Measurements from ENCODE around the gene FAM76A.
"Not testable (repeated sequence)": the region's sequence is repeated elsewhere in the genome, so short reads cannot be mapped to it uniquely, and the experiment has no call there.

Gene FAM76A

GRCh38 chr1:27785781-27786455 lies 60.2 kb downstream of the FAM76A start:
- Histone ChIP-seq H4K5ac (ENCODE audit: low read length) (no peak overlapping the region), H3K79me1 (ENCODE audit: low read length) (no peaks in the 10 kb centered on the region), H4K8ac (ENCODE audit: low read depth, low read length) (no peak overlapping the region), H3K27me3 (ENCODE audit: insufficient read depth, low read length, poor library complexity) (no peaks in the 10 kb centered on the region), H3K56ac (ENCODE audit: low read length) (no peak overlapping the region), H3K79me2 (ENCODE audit: control insufficient read depth, insufficient read depth, low read length) (no peaks in the 10 kb centered on the region), H3K18ac (ENCODE audit: low read length) (no peak overlapping the region), H2AK5ac (ENCODE audit: low read length) (no peak overlapping the region), H3K9ac (ENCODE audit: low read length) (no peak overlapping the region), H3K4me1 (ENCODE audit: control insufficient read depth, low read depth, low read length) (no peaks in the 10 kb centered on the region), H3K23ac (ENCODE audit: low read length) (no peak overlapping the region), H3K4me2 (ENCODE audit: low read length) (no peak overlapping the region), H3K4me3 (ENCODE audit: low read length) (no peak overlapping the region), H2BK120ac (ENCODE audit: low read depth, low read length) (no peak overlapping the region), H3K4ac (ENCODE audit: low read depth, low read length) (no peak overlapping the region), H3K27ac (ENCODE audit: low read depth, low read length) (no peak overlapping the region), H3K36me3 (ENCODE audit: control insufficient read depth, insufficient read depth, low read length) (no peaks in the 10 kb centered on the region), H2BK5ac (ENCODE audit: low read length) (no peak overlapping the region), H2BK15ac (replicated peaks; ENCODE audit: low read depth) (no peak overlapping the region)
- DNase-seq, result peak; percentile 71

GRCh38 chr1:27787895-27788294 lies 62.1 kb downstream of the FAM76A start:
- no peak overlapping the region for H3K4me3 ChIP-seq (ENCODE audit: low read length)
- H3K36me3 ChIP-seq (ENCODE audit: control insufficient read depth, insufficient read depth, low read length), result no peaks in the 10 kb centered on the region
- H3K4me2 ChIP-seq (ENCODE audit: low read length), result no peak overlapping the region
- no peak overlapping the region for H3K56ac ChIP-seq (ENCODE audit: low read length)
- H3K18ac ChIP-seq (ENCODE audit: low read length), result no peak overlapping the region
- no peaks in the 10 kb centered on the region for H3K4me1 ChIP-seq (ENCODE audit: control insufficient read depth, low read depth, low read length)
- no peak for DNase-seq
- H3K27me3 ChIP-seq (ENCODE audit: insufficient read depth, low read length, poor library complexity), result no peaks in the 10 kb centered on the region
- no peak overlapping the region for H4K5ac ChIP-seq (ENCODE audit: low read length)
- no peaks in the 10 kb centered on the region for H3K79me1 ChIP-seq (ENCODE audit: low read length)
- H3K23ac ChIP-seq (ENCODE audit: low read length), result no peak overlapping the region
- H3K4ac ChIP-seq (ENCODE audit: low read depth, low read length), result no peak overlapping the region
- no peaks in the 10 kb centered on the region for H3K79me2 ChIP-seq (ENCODE audit: control insufficient read depth, insufficient read depth, low read length)
- no peak overlapping the region for H4K8ac ChIP-seq (ENCODE audit: low read depth, low read length)
- H2BK5ac ChIP-seq (ENCODE audit: low read length), result no peak overlapping the region
- no peak overlapping the region for H2BK15ac ChIP-seq (replicated peaks; ENCODE audit: low read depth)
- no peak overlapping the region for H2BK120ac ChIP-seq (ENCODE audit: low read depth, low read length)
- H3K27ac ChIP-seq (ENCODE audit: low read depth, low read length), result no peak overlapping the region
- H3K9ac ChIP-seq (ENCODE audit: low read length), result no peak overlapping the region
- no peak overlapping the region for H2AK5ac ChIP-seq (ENCODE audit: low read length)

DNA sequence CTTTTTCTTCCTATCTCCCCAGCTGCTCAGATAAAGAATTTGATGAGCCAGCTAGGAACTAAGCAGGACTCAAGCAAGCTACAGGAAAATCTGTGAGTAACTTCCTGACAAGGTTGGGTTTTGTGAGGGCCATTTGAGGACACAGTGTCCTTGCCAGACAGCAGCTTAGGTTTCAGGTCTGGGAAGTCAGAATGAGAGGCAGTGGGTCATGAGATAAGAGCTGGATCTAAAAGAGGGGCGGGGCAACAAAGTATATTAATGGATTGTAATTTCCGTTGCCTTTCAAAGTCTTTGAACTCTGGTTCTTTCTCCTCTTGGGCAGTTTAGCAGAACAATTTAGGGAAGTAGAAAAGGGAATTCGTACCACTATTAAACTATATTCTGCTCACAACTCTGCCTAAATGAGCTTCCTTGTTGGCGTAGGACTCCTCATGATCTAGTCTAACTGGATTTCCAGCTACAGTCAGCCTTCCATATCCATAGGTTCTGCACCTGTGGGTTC lies 63.8 kb downstream of the FAM76A start:
- Histone ChIP-seq H3K27me3 (ENCODE audit: insufficient read depth, low read length, poor library complexity) (no peaks in the 10 kb centered on the region), H2BK15ac (replicated peaks; ENCODE audit: low read depth) (no peak overlapping the region), H4K8ac (ENCODE audit: low read depth, low read length) (no peak overlapping the region), H3K4me1 (ENCODE audit: control insufficient read depth, low read depth, low read length) (no peaks in the 10 kb centered on the region), H3K4me3 (ENCODE audit: low read length) (no peak overlapping the region), H3K4ac (ENCODE audit: low read depth, low read length) (no peak overlapping the region), H3K27ac (ENCODE audit: low read depth, low read length) (no peak overlapping the region), H3K4me2 (ENCODE audit: low read length) (no peak overlapping the region), H2AK5ac (ENCODE audit: low read length) (no peak overlapping the region), H3K79me1 (ENCODE audit: low read length) (no peaks in the 10 kb centered on the region), H3K18ac (ENCODE audit: low read length) (no peak overlapping the region), H3K23ac (ENCODE audit: low read length) (no peak overlapping the region), H3K36me3 (ENCODE audit: control insufficient read depth, insufficient read depth, low read length) (no peaks in the 10 kb centered on the region), H3K56ac (ENCODE audit: low read length) (no peak overlapping the region), H4K5ac (ENCODE audit: low read length) (no peak overlapping the region), H2BK120ac (ENCODE audit: low read depth, low read length) (no peak overlapping the region), H2BK5ac (ENCODE audit: low read length) (no peak overlapping the region), H3K9ac (ENCODE audit: low read length) (no peak overlapping the region), H3K79me2 (ENCODE audit: control insufficient read depth, insufficient read depth, low read length) (no peaks in the 10 kb centered on the region)
- no peak for DNase-seq
- WGBS (ENCODE audit: extremely low coverage, insufficient coverage, low lambda C conversion rate), result no CpG with 5 or more reads among the region's 4 CpGs

DNA sequence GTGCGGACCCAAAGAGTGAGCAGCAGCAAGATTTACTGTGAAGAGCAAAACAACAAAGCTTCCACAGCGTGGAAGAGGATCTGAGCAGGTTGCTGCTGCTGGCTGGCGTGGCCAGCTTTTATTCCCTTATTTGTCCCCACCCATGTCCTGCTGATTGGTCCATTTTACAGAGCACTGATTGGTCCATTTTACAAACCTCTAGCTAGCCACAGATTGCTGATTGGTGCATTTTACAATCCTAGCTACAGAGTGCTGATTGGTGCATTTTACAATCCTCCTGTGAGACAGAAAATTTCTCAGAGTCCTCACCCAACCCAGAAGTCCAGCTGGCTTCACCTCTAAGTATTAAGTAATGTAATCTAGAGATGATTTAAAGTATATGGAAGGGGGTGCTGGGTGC lies 64.5 kb downstream of the FAM76A start:
- H3K56ac ChIP-seq (ENCODE audit: low read length); H3K27ac ChIP-seq (ENCODE audit: low read depth, low read length); H2BK120ac ChIP-seq (ENCODE audit: low read depth, low read length); H2BK5ac ChIP-seq (ENCODE audit: low read length); H2BK15ac ChIP-seq (replicated peaks; ENCODE audit: low read depth); H3K23ac ChIP-seq (ENCODE audit: low read length); H3K79me2 ChIP-seq (ENCODE audit: control insufficient read depth, insufficient read depth, low read length); H3K27me3 ChIP-seq (ENCODE audit: insufficient read depth, low read length, poor library complexity); H2AK5ac ChIP-seq (ENCODE audit: low read length); DNase-seq; H3K4me3 ChIP-seq (ENCODE audit: low read length); H3K9ac ChIP-seq (ENCODE audit: low read length); H4K8ac ChIP-seq (ENCODE audit: low read depth, low read length); H3K4ac ChIP-seq (ENCODE audit: low read depth, low read length); H3K36me3 ChIP-seq (ENCODE audit: control insufficient read depth, insufficient read depth, low read length); H3K4me2 ChIP-seq (ENCODE audit: low read length); H3K4me1 ChIP-seq (ENCODE audit: control insufficient read depth, low read depth, low read length); H3K18ac ChIP-seq (ENCODE audit: low read length); H4K5ac ChIP-seq (ENCODE audit: low read length); H3K79me1 ChIP-seq (ENCODE audit: low read length): not testable (repeated sequence)
- WGBS (ENCODE audit: extremely low coverage, insufficient coverage, low lambda C conversion rate), result no CpG with 5 or more reads among the region's 3 CpGs

GRCh38 chr1:27795601-27796000 lies 69.8 kb downstream of the FAM76A start:
- peak overlapping the region; percentile 19 for H3K27ac ChIP-seq (ENCODE audit: low read depth, low read length)
- WGBS (ENCODE audit: extremely low coverage, insufficient coverage, low lambda C conversion rate), result no CpG with 5 or more reads among the region's 1 CpG
- H3K4me3 ChIP-seq (ENCODE audit: low read length), result no peak overlapping the region
- DNase-seq, result no peak
- no peak overlapping the region for H2BK5ac ChIP-seq (ENCODE audit: low read length)
- no peaks in the 10 kb centered on the region for H3K79me2 ChIP-seq (ENCODE audit: control insufficient read depth, insufficient read depth, low read length)
- H3K56ac ChIP-seq (ENCODE audit: low read length), result no peak overlapping the region
- H2BK15ac ChIP-seq (replicated peaks; ENCODE audit: low read depth), result no peak overlapping the region
- no peak overlapping the region for H4K8ac ChIP-seq (ENCODE audit: low read depth, low read length)
- no peak overlapping the region for H3K18ac ChIP-seq (ENCODE audit: low read length)
- no peaks in the 10 kb centered on the region for H3K4me1 ChIP-seq (ENCODE audit: control insufficient read depth, low read depth, low read length)
- H3K4me2 ChIP-seq (ENCODE audit: low read length), result no peak overlapping the region
- no peak overlapping the region for H3K4ac ChIP-seq (ENCODE audit: low read depth, low read length)
- no peaks in the 10 kb centered on the region for H3K27me3 ChIP-seq (ENCODE audit: insufficient read depth, low read length, poor library complexity)
- H3K9ac ChIP-seq (ENCODE audit: low read length), result no peak overlapping the region
- no peaks in the 10 kb centered on the region for H3K79me1 ChIP-seq (ENCODE audit: low read length)
- no peak overlapping the region for H2BK120ac ChIP-seq (ENCODE audit: low read depth, low read length)
- no peak overlapping the region for H2AK5ac ChIP-seq (ENCODE audit: low read length)
- H4K5ac ChIP-seq (ENCODE audit: low read length), result no peak overlapping the region
- no peaks in the 10 kb centered on the region for H3K36me3 ChIP-seq (ENCODE audit: control insufficient read depth, insufficient read depth, low read length)
- H3K23ac ChIP-seq (ENCODE audit: low read length), result no peak overlapping the region

DNA sequence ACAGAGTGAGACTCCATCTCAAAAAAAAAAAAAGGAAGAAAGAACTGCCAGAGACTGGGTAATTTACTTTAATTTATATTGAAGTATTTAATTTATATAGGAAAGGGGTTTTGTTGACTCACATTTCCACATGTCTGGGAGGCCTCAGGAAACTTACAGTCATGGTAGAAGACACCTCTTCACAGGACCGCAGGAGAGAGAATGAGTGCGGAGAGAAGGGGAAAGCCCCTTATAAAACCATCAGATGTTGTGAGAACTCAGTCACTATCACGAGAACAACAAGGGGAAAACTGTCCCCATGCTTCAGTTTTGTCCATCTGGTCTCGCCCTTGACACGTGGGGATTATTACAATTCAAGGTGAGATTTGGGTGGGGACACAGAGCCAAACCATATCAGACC lies 79.0 kb downstream of the FAM76A start:
- H3K18ac ChIP-seq (ENCODE audit: low read length), result no peak overlapping the region
- H2BK5ac ChIP-seq (ENCODE audit: low read length), result no peak overlapping the region
- no peaks in the 10 kb centered on the region for H3K79me2 ChIP-seq (ENCODE audit: control insufficient read depth, insufficient read depth, low read length)
- no CpG with 5 or more reads among the region's 5 CpGs for WGBS (ENCODE audit: extremely low coverage, insufficient coverage, low lambda C conversion rate)
- H3K36me3 ChIP-seq (ENCODE audit: control insufficient read depth, insufficient read depth, low read length), result peaks cover 1% of the 10 kb centered on the region
- H4K5ac ChIP-seq (ENCODE audit: low read length), result no peak overlapping the region
- H3K4ac ChIP-seq (ENCODE audit: low read depth, low read length), result no peak overlapping the region
- H3K23ac ChIP-seq (ENCODE audit: low read length), result no peak overlapping the region
- no peak overlapping the region for H3K9ac ChIP-seq (ENCODE audit: low read length)
- no peak overlapping the region for H3K4me2 ChIP-seq (ENCODE audit: low read length)
- DNase-seq, result no peak
- H3K4me3 ChIP-seq (ENCODE audit: low read length), result no peak overlapping the region
- no peaks in the 10 kb centered on the region for H3K27me3 ChIP-seq (ENCODE audit: insufficient read depth, low read length, poor library complexity)
- no peak overlapping the region for H3K56ac ChIP-seq (ENCODE audit: low read length)
- no peak overlapping the region for H4K8ac ChIP-seq (ENCODE audit: low read depth, low read length)
- no peak overlapping the region for H2BK120ac ChIP-seq (ENCODE audit: low read depth, low read length)
- H3K4me1 ChIP-seq (ENCODE audit: control insufficient read depth, low read depth, low read length), result no peaks in the 10 kb centered on the region
- no peak overlapping the region for H2AK5ac ChIP-seq (ENCODE audit: low read length)
- H2BK15ac ChIP-seq (replicated peaks; ENCODE audit: low read depth), result no peak overlapping the region
- H3K27ac ChIP-seq (ENCODE audit: low read depth, low read length), result no peak overlapping the region
- H3K79me1 ChIP-seq (ENCODE audit: low read length), result no peaks in the 10 kb centered on the region

Data from mesendoderm (in vitro differentiated cells).